H9 (cell line): ENCODE measurements around the gene SH2B2. TPM values are rescaled to one million over a fixed set of nuclear protein-coding genes. Genes with fewer than 3 reads are reported as not detected.

Source experiments
- DNase-seq: peaks from one replicate; pipeline ENCODE4 v3.0.0-alpha.2; 2017
- H2AFZ ChIP-seq: one replicate; pipeline ENCODE4 v1.6.1; 2013; ENCODE audit warnings: mild to moderate bottlenecking, low read length, control low read depth, moderate library complexity
- H2AK5ac ChIP-seq: 2 replicates; pipeline ENCODE4 v1.6.1; 2013; ENCODE audit warnings: low read length, control low read depth, mixed read lengths; ENCODE audit not compliant: insufficient read length
- H2BK120ac ChIP-seq: one replicate; pipeline ENCODE4 v1.6.1; 2013; ENCODE audit warnings: low read depth, mild to moderate bottlenecking, low read length, control low read depth, inconsistent platforms; ENCODE audit not compliant: poor library complexity, severe bottlenecking
- H2BK12ac ChIP-seq: 2 replicates; pipeline ENCODE4 v1.6.1; 2013; ENCODE audit warnings: low read length, control low read depth, mixed read lengths, low read depth; ENCODE audit not compliant: insufficient read length
- H2BK15ac ChIP-seq: 2 replicates; pipeline ENCODE4 v1.6.1; 2013; ENCODE audit warnings: low read depth, low read length, control low read depth
- H2BK20ac ChIP-seq: one replicate; pipeline ENCODE4 v1.6.1; 2013; ENCODE audit warnings: low read depth, mild to moderate bottlenecking, low read length, control low read depth, inconsistent platforms; ENCODE audit not compliant: poor library complexity, severe bottlenecking
- H2BK5ac ChIP-seq: 2 replicates; pipeline ENCODE4 v1.6.1; 2013; ENCODE audit warnings: low read length, control low read depth, mixed read lengths; ENCODE audit not compliant: insufficient read length
- H3K14ac ChIP-seq: 2 replicates; pipeline ENCODE4 v1.6.1; 2013; ENCODE audit warnings: low read length, control low read depth; ENCODE audit not compliant: insufficient read depth
- H3K18ac ChIP-seq: 2 replicates; pipeline ENCODE4 v1.6.1; 2013; ENCODE audit warnings: low read depth, mild to moderate bottlenecking, mixed read lengths, low read length, control low read depth; ENCODE audit not compliant: insufficient read length
- H3K23ac ChIP-seq: 2 replicates; pipeline ENCODE4 v1.6.1; 2013; ENCODE audit warnings: low read length, control low read depth, mixed read lengths, low read depth; ENCODE audit not compliant: insufficient read length
- H3K23me2 ChIP-seq: 2 replicates; pipeline ENCODE4 v1.6.1; 2013; ENCODE audit warnings: low read depth, mild to moderate bottlenecking, mixed read lengths, low read length, control low read depth; ENCODE audit not compliant: insufficient read length, poor library complexity, severe bottlenecking
- H3K27ac ChIP-seq: 2 replicates; pipeline ENCODE4 v1.5.1; 2013; ENCODE audit warnings: low read length, control low read depth, mixed read lengths, low read depth; ENCODE audit not compliant: insufficient read length
- H3K27me3 ChIP-seq: 2 replicates; pipeline ENCODE4 v1.6.1; 2013; ENCODE audit warnings: low read length, control low read depth, inconsistent platforms; ENCODE audit not compliant: insufficient read depth
- H3K4ac ChIP-seq: 2 replicates; pipeline ENCODE4 v1.6.1; 2013; ENCODE audit warnings: low read depth, mild to moderate bottlenecking, control low read depth, inconsistent platforms, low read length, moderate library complexity
- H3K4me1 ChIP-seq: 2 replicates; pipeline ENCODE4 v1.6.1; 2013; ENCODE audit warnings: low read length, control low read depth, inconsistent platforms; ENCODE audit not compliant: insufficient read depth
- H3K4me2 ChIP-seq: 2 replicates; pipeline ENCODE4 v1.6.1; 2013; ENCODE audit warnings: low read length, control low read depth, mixed read lengths; ENCODE audit not compliant: insufficient read length, insufficient read depth
- H3K56ac ChIP-seq: 2 replicates; pipeline ENCODE4 v1.6.1; 2013; ENCODE audit warnings: low read depth, mild to moderate bottlenecking, mixed read lengths, low read length, control low read depth; ENCODE audit not compliant: insufficient read length
- H3K79me1 ChIP-seq: 2 replicates; pipeline ENCODE4 v1.6.1; 2013; ENCODE audit warnings: low read depth, mild to moderate bottlenecking, moderate library complexity, low read length, control low read depth, inconsistent platforms; ENCODE audit not compliant: insufficient read depth, poor library complexity, severe bottlenecking
- H3K79me2 ChIP-seq: 2 replicates; pipeline ENCODE4 v1.6.1; 2013; ENCODE audit warnings: low read length, control low read depth, inconsistent platforms; ENCODE audit not compliant: insufficient read depth
- H3K9ac ChIP-seq: 2 replicates; pipeline ENCODE4 v1.6.1; 2013; ENCODE audit warnings: low read length, control low read depth, mixed read lengths; ENCODE audit not compliant: insufficient read length; ENCODE audit errors: extremely low read depth
- H3K9me3 ChIP-seq: one replicate; pipeline ENCODE4 v1.6.1; 2013; ENCODE audit warnings: low read depth, low read length, inconsistent platforms; ENCODE audit not compliant: control insufficient read depth
- H3T11ph ChIP-seq: one replicate; pipeline ENCODE4 v1.6.1; 2013; ENCODE audit warnings: mild to moderate bottlenecking, low read length, control low read depth, inconsistent platforms
- H4K20me1 ChIP-seq: one replicate; pipeline ENCODE4 v1.6.1; 2013; ENCODE audit not compliant: control insufficient read depth, insufficient read length, insufficient read depth
- H4K5ac ChIP-seq: 2 replicates; pipeline ENCODE4 v1.6.1; 2013; ENCODE audit warnings: low read depth, mild to moderate bottlenecking, mixed read lengths, low read length, control low read depth; ENCODE audit not compliant: insufficient read length
- H4K8ac ChIP-seq: replicated peaks from 2 replicates; pipeline ENCODE4 v1.6.1; 2013; ENCODE audit warnings: low read length, control low read depth, mixed read lengths, low read depth; ENCODE audit not compliant: insufficient read length
- H4K91ac ChIP-seq: 2 replicates; pipeline ENCODE4 v1.6.1; 2013; ENCODE audit warnings: low read depth, mild to moderate bottlenecking, moderate library complexity, mixed read lengths, low read length, control low read depth; ENCODE audit not compliant: insufficient read length
- H3K27ac Mint-ChIP-seq, 3 experiments: 2 replicates in 2 of 3; 3 replicates in 1 of 3; pipeline ENCODE4 v1.8.0; 2020 to 2021; ENCODE audit warnings: mixed read lengths in 3 of 3, mild to moderate bottlenecking in 1 of 3, moderate library complexity in 1 of 3
- H3K27me3 Mint-ChIP-seq: 2 replicates; pipeline ENCODE4 v1.8.0; 2021; ENCODE audit warnings: low read depth, mild to moderate bottlenecking, moderate library complexity, mixed read lengths
- H3K36me3 Mint-ChIP-seq, 3 experiments: 2 replicates in 2 of 3; 3 replicates in 1 of 3; pipeline ENCODE4 v1.8.0; 2020 to 2021; ENCODE audit warnings: low read depth in 3 of 3, mixed read lengths in 3 of 3; ENCODE audit not compliant: insufficient read depth in 1 of 3
- H3K4me1 Mint-ChIP-seq, 2 experiments: 2 replicates each; pipeline ENCODE4 v1.8.0; 2020; ENCODE audit warnings: mixed read lengths in 2 of 2
- H3K4me3 Mint-ChIP-seq, 2 experiments: 2 replicates in 1 of 2; 3 replicates in 1 of 2; pipeline ENCODE4 v1.8.0; 2020 to 2021; ENCODE audit warnings: mild to moderate bottlenecking in 2 of 2, mixed read lengths in 2 of 2, moderate library complexity in 1 of 2
- H3K9me3 Mint-ChIP-seq, 2 experiments: 2 replicates in 1 of 2; 3 replicates in 1 of 2; pipeline ENCODE4 v1.8.0; 2020; ENCODE audit warnings: mild to moderate bottlenecking in 2 of 2, mixed read lengths in 2 of 2, moderate library complexity in 1 of 2
- WGBS: extraction: QIAGEN DNeasy Blood & Tissue Kit; methylation state at CpG from one replicate; pipeline ENCODE4 v1.1.7; 2013; ENCODE audit warnings: missing lambda C conversion rate, low lambda C conversion rate, mixed read lengths; ENCODE audit not compliant: insufficient read length; ENCODE audit errors: extremely low coverage; 5-methylcytosine and 5-hydroxymethylcytosine counted together
- total RNA-seq: library from RNA; stranded (reverse); gene quantifications from 2 replicates; pipeline ENCODE4 v1.2.1, GENCODE V29; 2021
- TF ChIP-seq, protein P1 (sequence below): fragments of 200-600 bp; sonication (generic); conservative IDR thresholded peaks from 3 replicates; pipeline ENCODE4 v1.8.0; 2021; ENCODE audit warnings: antibody characterized with exemption, mild to moderate bottlenecking

Gene SH2B2
- total RNA-seq, 1 experiment from 2014 or later, result 10.4 TPM

DNA sequence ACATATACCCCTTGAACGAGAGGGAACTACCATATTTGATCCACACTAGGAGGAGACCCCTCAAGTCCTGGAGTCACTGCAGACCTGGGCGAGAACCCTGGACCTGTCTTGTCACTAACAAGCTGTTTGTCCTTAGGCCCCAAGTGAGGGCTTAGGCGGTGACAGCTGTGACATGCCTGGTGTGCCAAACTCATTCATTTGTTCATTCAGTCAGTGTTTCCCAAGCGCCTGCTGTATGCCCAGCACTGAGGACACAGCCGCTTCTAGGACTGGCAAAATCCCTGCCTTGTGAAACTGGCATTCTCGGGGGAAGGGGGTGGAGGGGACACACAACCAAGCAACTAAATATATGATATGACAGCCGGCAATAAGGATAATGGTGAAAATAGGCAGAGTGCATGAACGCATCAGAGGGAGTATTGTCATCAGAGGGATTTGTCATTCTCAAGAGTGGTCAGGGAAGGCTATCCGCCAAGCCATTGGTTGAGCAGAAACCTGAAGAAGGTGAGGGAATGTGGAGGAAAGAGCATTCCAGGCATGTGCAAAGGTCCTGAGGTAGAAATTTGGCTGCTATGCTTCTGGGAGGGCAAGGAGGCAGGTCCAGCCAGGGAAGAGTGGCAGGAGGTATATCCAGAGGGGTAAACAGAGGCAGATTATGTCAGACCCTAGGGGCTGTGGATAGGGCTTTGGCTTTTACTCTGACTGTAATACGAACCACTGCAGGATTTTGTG, 11.0 kb downstream of the SH2B2 start:
- no peaks in the 10 kb centered on the region for H3K4me1 ChIP-seq
- peaks cover 3% of the 10 kb centered on the region for H3K23me2 ChIP-seq
- no peak overlapping the region for H2BK15ac ChIP-seq
- H3K23ac ChIP-seq, result no peak overlapping the region
- no peak overlapping the region for H2AK5ac ChIP-seq
- no peak overlapping the region for H3K4me3 Mint-ChIP-seq
- no peaks in the 10 kb centered on the region for H3K9me3 ChIP-seq
- peaks cover 17% of the 10 kb centered on the region for H3K27me3 Mint-ChIP-seq
- no peak overlapping the region for H3K14ac ChIP-seq
- H2BK12ac ChIP-seq, result no peak overlapping the region
- no peak overlapping the region for H3K56ac ChIP-seq
- H3K27me3 ChIP-seq, result no peaks in the 10 kb centered on the region
- H3K4me1 Mint-ChIP-seq, result peaks cover 22 to 41% of the 10 kb centered on the region in 2 experiments
- H4K91ac ChIP-seq, result no peak overlapping the region
- no peak overlapping the region for H2BK20ac ChIP-seq
- no peak overlapping the region for H3K18ac ChIP-seq
- no peak overlapping the region for H2AFZ ChIP-seq
- TF ChIP-seq, protein P1, sequence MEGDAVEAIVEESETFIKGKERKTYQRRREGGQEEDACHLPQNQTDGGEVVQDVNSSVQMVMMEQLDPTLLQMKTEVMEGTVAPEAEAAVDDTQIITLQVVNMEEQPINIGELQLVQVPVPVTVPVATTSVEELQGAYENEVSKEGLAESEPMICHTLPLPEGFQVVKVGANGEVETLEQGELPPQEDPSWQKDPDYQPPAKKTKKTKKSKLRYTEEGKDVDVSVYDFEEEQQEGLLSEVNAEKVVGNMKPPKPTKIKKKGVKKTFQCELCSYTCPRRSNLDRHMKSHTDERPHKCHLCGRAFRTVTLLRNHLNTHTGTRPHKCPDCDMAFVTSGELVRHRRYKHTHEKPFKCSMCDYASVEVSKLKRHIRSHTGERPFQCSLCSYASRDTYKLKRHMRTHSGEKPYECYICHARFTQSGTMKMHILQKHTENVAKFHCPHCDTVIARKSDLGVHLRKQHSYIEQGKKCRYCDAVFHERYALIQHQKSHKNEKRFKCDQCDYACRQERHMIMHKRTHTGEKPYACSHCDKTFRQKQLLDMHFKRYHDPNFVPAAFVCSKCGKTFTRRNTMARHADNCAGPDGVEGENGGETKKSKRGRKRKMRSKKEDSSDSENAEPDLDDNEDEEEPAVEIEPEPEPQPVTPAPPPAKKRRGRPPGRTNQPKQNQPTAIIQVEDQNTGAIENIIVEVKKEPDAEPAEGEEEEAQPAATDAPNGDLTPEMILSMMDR, result no peak
- H3K4me2 ChIP-seq, result no peak overlapping the region
- no peak overlapping the region for H4K5ac ChIP-seq
- no peak overlapping the region for H3T11ph ChIP-seq
- no peak overlapping the region for H4K8ac ChIP-seq
- no CpG with 5 or more reads among the region's 10 CpGs for WGBS
- H3K36me3 Mint-ChIP-seq, result peaks cover 0 to 4% (median 0%) of the 10 kb centered on the region in 3 experiments; a peak in 2 of 7 replicates
- no peaks in the 10 kb centered on the region for H3K79me2 ChIP-seq
- no peak overlapping the region for H3K4ac ChIP-seq
- H3K27ac ChIP-seq, result no peak overlapping the region
- no peaks in the 10 kb centered on the region for H3K9me3 Mint-ChIP-seq
- peaks cover 2% of the 10 kb centered on the region for H4K20me1 ChIP-seq
- no peak overlapping the region for H2BK5ac ChIP-seq
- no peaks in the 10 kb centered on the region for H3K79me1 ChIP-seq
- no peak overlapping the region for H3K27ac Mint-ChIP-seq
- no peak overlapping the region for H2BK120ac ChIP-seq
- no peak overlapping the region for H3K9ac ChIP-seq
- no peak for DNase-seq
